Endothelial cell of umbilical vein (primary cell): Measurements from ENCODE around the gene ANKS1A.

ENCODE experiments used
- GATA2 ChIP-seq: IDR thresholded peaks from 2 replicates; pipeline ENCODE4 v1.7.0; 2011; ENCODE audit warnings: low read depth, mild to moderate bottlenecking, moderate library complexity, mixed read lengths, low read length; ENCODE audit not compliant: insufficient read length, insufficient read depth
- POLR2A ChIP-seq: IDR thresholded peaks from 2 replicates; pipeline ENCODE4 v1.6.1; 2012; ENCODE audit warnings: low read depth, mild to moderate bottlenecking, control low read depth, low read length
- POLR2AphosphoS5 ChIP-seq: IDR thresholded peaks from 2 replicates; pipeline ENCODE4 v1.6.1; 2012; ENCODE audit warnings: low read depth, mild to moderate bottlenecking, control low read depth, low read length, moderate library complexity; ENCODE audit not compliant: insufficient read depth
- TF ChIP-seq, protein P1 (sequence below), 2 donors: IDR thresholded peaks; 1 replicate in 1 of 2; 2 replicates in 1 of 2; pipeline ENCODE4 v1.5.1; 2011; ENCODE audit warnings: low read length in 2 of 2, mild to moderate bottlenecking in 2 of 2, moderate library complexity in 2 of 2, control low read depth in 1 of 2, inconsistent platforms in 1 of 2, low read depth in 1 of 2; ENCODE audit not compliant: insufficient read depth in 1 of 2; ENCODE audit errors: extremely low read depth in 1 of 2

DNA sequence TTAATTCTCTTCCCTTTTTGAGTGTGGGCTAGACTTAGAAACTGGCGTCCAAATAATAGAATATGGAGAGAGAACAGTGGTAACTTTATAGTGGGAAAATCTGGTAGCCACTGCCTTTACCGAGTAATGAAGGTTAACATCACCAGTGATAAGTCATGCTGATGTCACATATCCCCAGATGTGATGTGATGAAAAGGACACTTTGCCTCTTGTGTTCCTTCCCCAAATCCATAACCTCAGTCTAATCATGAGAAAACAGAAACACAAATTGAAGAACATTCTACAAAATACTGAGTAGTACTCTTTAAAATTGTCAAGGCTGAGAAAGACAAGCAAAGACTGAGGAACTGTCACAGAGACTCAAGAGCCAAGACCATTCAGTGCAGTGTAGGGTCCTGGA is 17.8 kb downstream of the ANKS1A start:
- TF ChIP-seq, protein P1, sequence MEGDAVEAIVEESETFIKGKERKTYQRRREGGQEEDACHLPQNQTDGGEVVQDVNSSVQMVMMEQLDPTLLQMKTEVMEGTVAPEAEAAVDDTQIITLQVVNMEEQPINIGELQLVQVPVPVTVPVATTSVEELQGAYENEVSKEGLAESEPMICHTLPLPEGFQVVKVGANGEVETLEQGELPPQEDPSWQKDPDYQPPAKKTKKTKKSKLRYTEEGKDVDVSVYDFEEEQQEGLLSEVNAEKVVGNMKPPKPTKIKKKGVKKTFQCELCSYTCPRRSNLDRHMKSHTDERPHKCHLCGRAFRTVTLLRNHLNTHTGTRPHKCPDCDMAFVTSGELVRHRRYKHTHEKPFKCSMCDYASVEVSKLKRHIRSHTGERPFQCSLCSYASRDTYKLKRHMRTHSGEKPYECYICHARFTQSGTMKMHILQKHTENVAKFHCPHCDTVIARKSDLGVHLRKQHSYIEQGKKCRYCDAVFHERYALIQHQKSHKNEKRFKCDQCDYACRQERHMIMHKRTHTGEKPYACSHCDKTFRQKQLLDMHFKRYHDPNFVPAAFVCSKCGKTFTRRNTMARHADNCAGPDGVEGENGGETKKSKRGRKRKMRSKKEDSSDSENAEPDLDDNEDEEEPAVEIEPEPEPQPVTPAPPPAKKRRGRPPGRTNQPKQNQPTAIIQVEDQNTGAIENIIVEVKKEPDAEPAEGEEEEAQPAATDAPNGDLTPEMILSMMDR (IDR thresholded peaks at IDR 0.05; ENCODE audit: extremely low read depth in 1 of 2, insufficient read depth in 1 of 2, low read depth in 1 of 2, low read length in 2 of 2), result no peak
- TF ChIP-seq POLR2AphosphoS5, result no peak
- no peak for TF ChIP-seq POLR2A
- no peak for TF ChIP-seq GATA2
